GM12801 (cell line): ENCODE measurements around the gene ESYT1.

Experiments used
- CTCF ChIP-seq: IDR thresholded peaks from one replicate; pipeline ENCODE4 v1.5.1; 2011; ENCODE audit warnings: control low read depth; ENCODE audit not compliant: insufficient read length; ENCODE audit errors: extremely low read depth

ESYT1 gene

GRCh38 chr12:56169229-56169759, 41.2 kb downstream of the ESYT1 start:
- no peak for TF ChIP-seq CTCF

- no peak for TF ChIP-seq CTCF
These were observed 44.8 kb downstream of the ESYT1 start for GRCh38 chr12:56172839-56173238.

- TF ChIP-seq CTCF: no peak
These were observed 50.3 kb downstream of the ESYT1 start for GRCh38 chr12:56178347-56178746.

- TF ChIP-seq CTCF: no peak
These were observed 58.9 kb downstream of the ESYT1 start for GRCh38 chr12:56186957-56187356.

GRCh38 chr12:56188131-56188777, 60.2 kb downstream of the ESYT1 start:
- TF ChIP-seq CTCF: no peak

- no peak for TF ChIP-seq CTCF
These were observed 60.7 kb downstream of the ESYT1 start for GRCh38 chr12:56188778-56189098.

- TF ChIP-seq CTCF: no peak
These were observed 61.2 kb downstream of the ESYT1 start, which contains the start of gene SMARCC2 for GRCh38 chr12:56189099-56189917. TSS of gene SMARCC2 (minus strand) at chr12:56189483. CDS start at chr12:56189461, 22 bp downstream.
